HEK293 (cell line): Measurements from ENCODE around the gene GRB10.

Experiments
- CTCF ChIP-seq: fragments of 450-650 bp; formaldehyde crosslinking; IDR thresholded peaks from 2 replicates; pipeline ENCODE4 v1.5.1; 2016; ENCODE audit warnings: missing biosample characterization, missing genetic modification characterization
- OSR2 ChIP-seq: fragments of 450-650 bp; formaldehyde crosslinking; IDR thresholded peaks from 2 replicates; pipeline ENCODE4 v1.5.1; 2016; ENCODE audit warnings: missing biosample characterization, missing genetic modification characterization
- PBX3 ChIP-seq: sonication (generic); formaldehyde crosslinking; IDR thresholded peaks from 2 replicates; pipeline ENCODE4 v1.8.1; 2022; ENCODE audit warnings: mild to moderate bottlenecking, moderate library complexity, missing genetic modification reagents
- ZBTB7A ChIP-seq: fragments of 450-650 bp; formaldehyde crosslinking; IDR thresholded peaks from 2 replicates; pipeline ENCODE4 v1.5.1; 2016; ENCODE audit warnings: low read depth, missing biosample characterization, missing genetic modification characterization
- ZFP3 ChIP-seq: fragments of 450-650 bp; formaldehyde crosslinking; IDR thresholded peaks from 2 replicates; pipeline ENCODE4 v1.5.1; 2016; ENCODE audit warnings: low read depth, missing biosample characterization, missing genetic modification characterization
- ZNF366 ChIP-seq: fragments of 450-650 bp; formaldehyde crosslinking; conservative IDR thresholded peaks from 2 replicates; pipeline ENCODE4 v1.5.1; 2016; ENCODE audit warnings: missing biosample characterization, missing genetic modification characterization

GRCh38 chr7:50827281-50827680 lies 44.6 kb upstream of the GRB10 start:
- TF ChIP-seq ZBTB7A (tag by site-specific recombination) (no peak), CTCF (tag by site-specific recombination) (no peak), ZNF366 (no peak), ZFP3 (tag by site-specific recombination) (no peak), PBX3 (CRISPR knock-in tag) (no peak), OSR2 (tag by site-specific recombination) (no peak)
